GM20431 (cell line): ENCODE measurements around the gene POM121.
"Not testable (repeated sequence)": the region's sequence is repeated elsewhere in the genome, so short reads cannot be mapped to it uniquely, and the experiment has no call there.

Experiments
- in situ Hi-C: fragments of 300-500 bp; cut with MseI, MboI; formaldehyde crosslinking; loops from one replicate; pipeline ENCODE4 v1.15.0; 2020; ENCODE audit warnings: low sequenced_read_pairs; ENCODE audit not compliant: unreplicated experiment

The POM121 gene

DNA sequence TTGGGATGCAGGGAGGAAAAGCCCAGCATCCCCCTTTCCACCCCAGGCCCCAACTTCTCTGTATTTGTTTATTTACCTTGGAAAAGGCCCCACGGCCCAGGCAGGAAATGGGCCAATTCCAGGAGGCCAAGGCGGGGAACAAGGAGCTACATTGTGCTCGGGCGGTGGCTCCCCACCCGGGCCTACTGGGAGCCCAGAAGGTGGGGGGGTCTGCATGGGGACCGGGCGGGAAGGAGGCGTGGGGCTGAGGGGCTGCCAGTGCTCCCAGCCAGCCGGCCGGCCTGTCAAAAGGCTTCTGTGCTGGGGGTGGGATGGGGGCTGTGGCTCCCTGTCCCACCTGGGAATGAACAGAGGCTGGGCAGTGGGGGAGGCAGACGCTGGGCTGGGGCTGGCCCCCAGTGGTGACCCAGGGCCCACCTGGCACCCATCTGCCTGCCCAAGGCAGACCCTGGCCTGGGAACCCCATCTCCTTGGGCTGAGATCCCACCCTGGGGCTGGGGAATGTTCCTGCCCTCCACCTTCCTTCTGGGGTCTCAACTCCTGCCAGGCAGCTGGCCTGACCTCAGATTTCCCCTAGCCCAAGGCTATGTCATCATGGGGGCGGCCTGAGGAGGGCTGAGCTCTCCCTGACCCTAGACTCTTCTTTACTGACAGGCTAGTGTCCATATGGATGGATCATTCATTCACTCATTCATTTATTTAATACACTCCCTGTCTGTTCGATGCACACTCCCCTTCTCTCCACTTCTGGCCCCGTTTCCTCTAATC lies 65.4 kb downstream of the POM121 start:
- in situ Hi-C loops, result not testable (repeated sequence)

DNA sequence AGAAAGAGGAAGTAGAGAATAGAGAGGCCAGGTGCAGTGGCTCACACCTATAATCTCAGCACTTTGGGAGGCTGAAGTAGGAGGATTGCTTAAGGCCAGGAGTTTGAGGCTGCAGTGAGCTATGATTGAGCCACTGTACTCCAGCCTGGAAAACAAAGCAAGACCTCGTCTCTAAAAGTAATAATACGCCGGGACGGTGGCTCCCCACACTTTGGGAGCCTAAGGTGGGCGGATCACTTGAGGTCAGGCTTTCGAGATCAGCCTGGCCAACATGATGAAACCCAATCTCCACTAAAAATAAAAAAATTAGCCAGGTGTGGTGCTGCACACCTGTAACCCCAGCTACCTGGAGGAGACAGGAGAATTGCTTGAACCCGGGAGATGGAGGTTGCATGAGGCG lies 70.6 kb downstream of the POM121 start:
- in situ Hi-C loops, result not testable (repeated sequence)

GRCh38 chr7:72997447-72997846 lies 72.6 kb downstream of the POM121 start:
- in situ Hi-C loops, result not testable (repeated sequence)

GRCh38 chr7:72997887-72998468 lies 73.1 kb downstream of the POM121 start:
- in situ Hi-C loops, result not testable (repeated sequence)
